ENCODE results near the gene NKAIN2.
"Not testable (repeated sequence)": the region's sequence is repeated elsewhere in the genome, so short reads cannot be mapped to it uniquely, and the experiment has no call there.

NKAIN2 gene

GRCh38 chr6:124203101-124203811 is 399.6 kb downstream of the NKAIN2 start:
- DNase-seq (ENCODE audit: low read depth, low spot score), result no peak

- DNase-seq (ENCODE audit: low read depth, low spot score), result no peak
Measured at GRCh38 chr6:124203812-124204167, 400.1 kb downstream of the NKAIN2 start.

- no peak for DNase-seq (ENCODE audit: low read depth, low spot score)
Measured at GRCh38 chr6:124205921-124206320, 402.3 kb downstream of the NKAIN2 start.

GRCh38 chr6:124223611-124224345 is 420.1 kb downstream of the NKAIN2 start:
- DNase-seq (ENCODE audit: low read depth, low spot score), result no peak

GRCh38 chr6:124226396-124226795 is 422.7 kb downstream of the NKAIN2 start:
- DNase-seq (ENCODE audit: low read depth, low spot score), result no peak

- no peak for DNase-seq (ENCODE audit: low read depth, low spot score)
Measured at GRCh38 chr6:124233221-124233620, 429.6 kb downstream of the NKAIN2 start.

- DNase-seq (ENCODE audit: low read depth, low spot score), result no peak
Measured at GRCh38 chr6:124234801-124235200, 431.1 kb downstream of the NKAIN2 start.

- no peak for DNase-seq (ENCODE audit: low read depth, low spot score)
Measured at GRCh38 chr6:124237911-124238310, 434.2 kb downstream of the NKAIN2 start.

- not testable (repeated sequence) for DNase-seq (ENCODE audit: low read depth, low spot score)
Measured at GRCh38 chr6:124238408-124238807, 434.7 kb downstream of the NKAIN2 start.

- DNase-seq (ENCODE audit: low read depth, low spot score), result no peak
Measured at GRCh38 chr6:124254941-124255685, 451.4 kb downstream of the NKAIN2 start.

GRCh38 chr6:124260337-124260736 is 456.7 kb downstream of the NKAIN2 start:
- no peak for DNase-seq (ENCODE audit: low read depth, low spot score)

- DNase-seq (ENCODE audit: low read depth, low spot score), result no peak
Measured at GRCh38 chr6:124269733-124270132, 466.1 kb downstream of the NKAIN2 start.

GRCh38 chr6:124273701-124274100 is 470.0 kb downstream of the NKAIN2 start:
- DNase-seq (ENCODE audit: low read depth, low spot score), result no peak

- DNase-seq (ENCODE audit: low read depth, low spot score), result no peak
Measured at GRCh38 chr6:124282541-124282940, 478.9 kb downstream of the NKAIN2 start.

- no peak for DNase-seq (ENCODE audit: low read depth, low spot score)
Measured at GRCh38 chr6:124283486-124283885, 479.8 kb downstream of the NKAIN2 start.

GRCh38 chr6:124285146-124285545 is 481.5 kb downstream of the NKAIN2 start:
- DNase-seq (ENCODE audit: low read depth, low spot score), result no peak

- DNase-seq (ENCODE audit: low read depth, low spot score), result no peak
Measured at GRCh38 chr6:124294574-124295200, 491.0 kb downstream of the NKAIN2 start.

GRCh38 chr6:124297507-124297906 is 493.8 kb downstream of the NKAIN2 start:
- no peak for DNase-seq (ENCODE audit: low read depth, low spot score)

GRCh38 chr6:124298730-124299129 is 495.1 kb downstream of the NKAIN2 start:
- DNase-seq (ENCODE audit: low read depth, low spot score), result no peak

GRCh38 chr6:124300907-124301306 is 497.2 kb downstream of the NKAIN2 start:
- not testable (repeated sequence) for DNase-seq (ENCODE audit: low read depth, low spot score)

GRCh38 chr6:124303971-124304370 is 500.3 kb downstream of the NKAIN2 start:
- DNase-seq (ENCODE audit: low read depth, low spot score), result no peak

GRCh38 chr6:124310139-124310538 is 506.5 kb downstream of the NKAIN2 start:
- DNase-seq (ENCODE audit: low read depth, low spot score), result no peak

Data from activated CD4-positive, CD25-positive, alpha-beta regulatory T cell treated with anti-CD3 and anti-CD28 coated beads, Interleukin-2, amount 50 U/mL, for 16 hours (primary cell).